Cerebellar nuclear complex (tissue), 1 donor: ENCODE results near the gene NUSAP1.
"Not testable (repeated sequence)": the region's sequence is repeated elsewhere in the genome, so short reads cannot be mapped to it uniquely, and the experiment has no call there.

Experiments
- DNase-seq, 2 experiments: peaks; one replicate each; lab custom pipeline; 2025; lab: John Stamatoyannopoulos, UW

The NUSAP1 gene

GRCh38 chr15:41411441-41411840 is 78.8 kb downstream of the NUSAP1 start:
- no peak for DNase-seq

- no peak for DNase-seq
Observed at GRCh38 chr15:41416128-41416741, 83.6 kb downstream of the NUSAP1 start.

DNA sequence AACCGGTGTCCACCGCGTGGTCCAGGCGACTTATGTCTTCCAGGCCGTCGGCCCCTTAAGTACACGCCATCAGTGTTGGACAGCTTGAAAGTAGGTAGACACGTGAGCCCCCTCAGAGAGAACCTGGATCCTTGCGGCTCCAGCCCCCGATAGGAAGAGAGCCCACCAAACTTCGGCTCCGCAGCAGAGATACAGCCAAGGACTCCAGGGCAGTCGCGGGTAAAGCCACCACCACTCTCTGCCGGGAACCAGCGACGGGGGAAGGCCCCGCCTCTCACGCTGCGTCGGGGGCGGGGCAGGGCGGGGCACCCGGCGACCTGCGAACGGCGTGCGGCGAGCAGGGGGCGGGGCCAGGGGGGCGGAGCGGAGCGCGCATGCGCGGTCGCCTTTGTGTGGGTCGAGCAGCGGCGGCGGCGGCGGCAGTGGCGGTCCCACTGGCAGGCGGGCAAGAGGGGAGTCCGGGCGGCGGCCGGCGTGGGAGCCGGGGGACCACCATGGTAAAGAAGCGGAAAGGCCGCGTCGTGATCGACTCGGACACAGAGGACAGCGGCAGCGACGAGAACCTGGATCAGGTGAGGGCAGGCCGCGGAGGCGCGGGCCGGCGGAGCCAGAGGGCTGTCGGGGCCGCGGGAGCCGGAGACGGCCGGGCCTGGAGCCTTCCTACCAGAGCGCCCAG is 84.2 kb downstream of the NUSAP1 start, which contains the start of gene RTF1:
Gene RTF1 (plus strand): TSS at position 354 of the 676 bp plus-strand sequence. CDS start 21 bp downstream, at position 375.
- peak; percentile 67 to 81 for DNase-seq

DNA sequence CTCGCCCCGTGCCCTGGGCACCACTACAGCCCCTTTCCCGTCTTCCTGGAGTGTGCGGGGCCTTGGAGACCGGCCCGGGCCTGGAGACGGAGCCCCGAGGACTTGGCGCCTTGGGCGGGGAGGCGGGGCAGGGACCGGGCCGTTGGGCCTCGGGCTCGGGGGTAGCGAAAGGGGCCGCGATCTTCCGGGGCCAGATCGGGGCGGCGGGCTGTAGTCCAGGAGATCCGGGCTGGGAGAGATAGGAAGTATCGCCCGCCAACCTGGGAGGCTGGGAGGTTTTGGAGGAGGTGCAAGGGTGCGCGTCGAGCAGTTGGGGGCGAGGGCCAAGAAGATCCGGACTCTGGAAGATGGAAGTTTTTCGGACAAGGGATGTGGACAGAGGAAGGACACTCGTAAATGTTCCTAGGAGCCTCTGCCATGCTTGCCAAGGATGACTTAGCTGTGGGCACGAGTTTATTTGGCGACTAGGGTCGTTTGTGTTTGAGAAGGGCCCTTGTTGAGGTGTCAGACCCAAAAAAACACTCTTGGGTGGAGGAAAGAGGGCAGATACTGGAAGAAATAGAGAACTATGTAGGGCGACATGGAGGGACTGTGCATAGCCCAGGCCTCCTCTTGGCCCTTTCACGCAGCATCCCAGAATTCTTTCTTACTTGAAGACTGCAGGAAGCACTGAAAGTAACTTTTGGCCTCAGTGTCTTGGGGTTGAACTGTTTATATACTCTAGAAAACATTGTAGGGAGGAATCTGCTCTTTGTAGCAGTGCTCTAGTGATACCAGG is 84.9 kb downstream of the NUSAP1 start:
- DNase-seq, result no peak

GRCh38 chr15:41423979-41424659 is 91.4 kb downstream of the NUSAP1 start:
- DNase-seq, result no peak

DNA sequence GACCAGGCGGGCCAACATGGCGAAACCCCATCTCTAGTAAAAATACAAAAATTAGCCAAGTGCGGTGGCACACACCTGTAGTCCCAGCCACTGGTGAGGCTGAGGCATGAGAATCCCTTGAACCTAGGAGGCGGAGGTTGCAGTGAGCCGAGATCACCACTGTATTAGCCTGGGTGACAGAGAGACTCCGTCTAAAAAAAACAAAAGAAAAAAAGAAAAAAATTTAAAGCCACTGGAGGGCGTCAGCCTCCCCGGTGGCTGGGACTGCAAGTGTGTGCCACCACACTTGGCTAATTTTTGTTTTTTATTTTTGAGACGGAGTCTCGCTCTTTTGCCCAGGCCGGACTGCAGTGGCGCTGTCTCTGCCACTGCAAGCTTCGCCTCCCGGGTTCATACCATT is 92.1 kb downstream of the NUSAP1 start:
- no peak for DNase-seq

DNA sequence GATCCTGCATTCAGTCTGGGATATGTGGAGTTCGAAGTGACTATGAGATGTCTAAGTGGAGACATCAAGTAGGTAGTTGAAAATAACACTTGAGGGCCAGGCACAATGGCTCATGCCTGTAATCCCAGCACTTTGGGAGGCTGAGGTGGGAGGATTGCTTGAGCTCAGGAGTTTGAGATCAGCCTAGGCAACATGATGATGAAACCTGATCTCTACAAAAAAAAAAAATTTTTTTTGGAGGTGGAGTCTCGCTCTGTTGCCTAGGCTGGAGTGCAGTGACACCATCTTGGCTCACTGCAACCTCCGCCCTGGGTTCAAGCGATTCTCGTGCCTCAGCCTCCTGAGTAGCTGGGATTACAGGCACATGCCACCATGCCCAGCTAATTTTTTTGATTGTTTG is 93.2 kb downstream of the NUSAP1 start:
- DNase-seq, result not testable (repeated sequence)

DNA sequence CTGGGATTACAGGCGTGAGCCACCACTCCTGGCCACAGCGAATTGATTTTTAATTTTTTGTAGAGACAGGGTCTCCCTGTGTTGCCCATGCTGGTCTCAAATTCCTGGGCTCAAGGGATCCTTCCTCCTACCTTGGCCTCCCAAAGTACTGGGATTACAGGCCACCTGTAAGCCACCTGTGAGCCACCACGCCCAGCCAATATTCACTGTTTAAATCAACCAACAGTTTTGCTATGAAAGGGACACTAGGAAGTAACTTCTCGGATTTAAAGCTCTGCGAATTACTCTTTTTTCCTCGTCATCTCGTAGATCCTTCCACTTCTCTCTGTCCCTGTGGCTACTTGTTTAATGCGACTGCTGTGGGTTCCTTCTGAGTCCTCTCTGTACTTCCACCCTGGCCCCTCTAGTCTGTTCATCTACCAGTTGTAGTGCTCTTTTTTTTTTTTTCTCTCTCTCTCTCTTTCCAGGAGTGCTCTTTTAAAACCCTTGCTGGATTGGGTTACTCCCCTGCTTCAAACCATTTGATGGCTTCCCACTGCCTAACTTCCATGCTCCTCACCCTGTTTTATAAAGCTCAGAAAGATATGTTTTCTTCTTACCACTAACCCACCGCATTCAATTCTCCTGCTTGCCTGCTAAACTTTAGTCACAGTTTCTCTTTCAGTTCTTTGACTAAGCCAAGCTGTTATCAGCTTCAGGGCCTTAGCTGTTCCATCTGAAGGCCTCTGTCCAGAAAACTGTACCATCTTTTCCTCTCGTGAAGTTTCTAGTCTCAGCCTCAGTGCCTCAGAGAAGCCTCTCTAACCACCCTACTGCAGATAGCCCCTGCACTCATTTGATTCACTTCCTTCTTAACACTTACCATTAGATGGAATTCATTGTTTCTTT is 96.6 kb downstream of the NUSAP1 start:
- DNase-seq, result no peak
